ENCODE data around the gene TMEM154.
A peak's percentile ranks its signal among the peaks of the same experiment; 100 is the strongest.

TMEM154 gene

GRCh38 chr4:152672206-152673092 is 7.3 kb downstream of the TMEM154 start:
- no peak overlapping the region for H3K4me2 ChIP-seq (ENCODE audit: low read depth, low read length, poor library complexity, severe bottlenecking)
- no peak overlapping the region for H3K4me3 ChIP-seq (ENCODE audit: low read length, poor library complexity, severe bottlenecking)
- TF ChIP-seq CTCF (conservative IDR thresholded peaks at IDR 0.05; ENCODE audit: low read length) (no peak), EZH2phosphoT487 (IDR thresholded peaks at IDR 0.05; ENCODE audit: borderline replicate concordance) (no peak)
- no peaks in the 10 kb centered on the region for H3F3A ChIP-seq (ENCODE audit: low read depth)
- H3K79me2 ChIP-seq (ENCODE audit: insufficient read depth, low read length) = no peaks in the 10 kb centered on the region; the same call in 1 of the 2 replicates
- no peak overlapping the region for H3K9ac ChIP-seq (ENCODE audit: low read depth, low read length, poor library complexity, severe bottlenecking)
- H3K36me3 ChIP-seq (ENCODE audit: insufficient read depth, low read length) = no peaks in the 10 kb centered on the region
- H2AFZ ChIP-seq (ENCODE audit: low read length) = no peak overlapping the region
- no peaks in the 10 kb centered on the region for H3K9me3 ChIP-seq (ENCODE audit: insufficient read depth, low read depth, low read length)
- no peaks in the 10 kb centered on the region for H3K27me3 ChIP-seq (ENCODE audit: insufficient read depth, low read length, poor library complexity, severe bottlenecking)
- no peaks in the 10 kb centered on the region for H3K9me2 ChIP-seq (replicated peaks; ENCODE audit: low read depth, low read length)
- peaks cover 30% of the 10 kb centered on the region for H3K4me1 ChIP-seq (ENCODE audit: insufficient read depth, low read length, poor library complexity, severe bottlenecking)
- no peaks in the 10 kb centered on the region for H4K20me1 ChIP-seq (ENCODE audit: insufficient read depth, low read length, poor library complexity, severe bottlenecking)

GRCh38 chr4:152668338-152668964 is 11.3 kb downstream of the TMEM154 start:
- H4K20me1 ChIP-seq (ENCODE audit: insufficient read depth, low read length, poor library complexity, severe bottlenecking) = no peaks in the 10 kb centered on the region
- no peaks in the 10 kb centered on the region for H3K36me3 ChIP-seq (ENCODE audit: insufficient read depth, low read length)
- no peaks in the 10 kb centered on the region for H3K79me2 ChIP-seq (ENCODE audit: insufficient read depth, low read length)
- no peak overlapping the region for H2AFZ ChIP-seq (ENCODE audit: low read length)
- no peaks in the 10 kb centered on the region for H3K27me3 ChIP-seq (ENCODE audit: insufficient read depth, low read length, poor library complexity, severe bottlenecking)
- H3K4me3 ChIP-seq (ENCODE audit: low read length, poor library complexity, severe bottlenecking) = no peak overlapping the region
- no peaks in the 10 kb centered on the region for H3K9me3 ChIP-seq (ENCODE audit: insufficient read depth, low read depth, low read length)
- no peak overlapping the region for H3K9ac ChIP-seq (ENCODE audit: low read depth, low read length, poor library complexity, severe bottlenecking)
- no peak overlapping the region for H3K4me2 ChIP-seq (ENCODE audit: low read depth, low read length, poor library complexity, severe bottlenecking)
- no peaks in the 10 kb centered on the region for H3F3A ChIP-seq (ENCODE audit: low read depth)
- TF ChIP-seq EZH2phosphoT487 (IDR thresholded peaks at IDR 0.05; ENCODE audit: borderline replicate concordance) = no peak
- TF ChIP-seq CTCF (conservative IDR thresholded peaks at IDR 0.05; ENCODE audit: low read length) = no peak
- H3K4me1 ChIP-seq (ENCODE audit: insufficient read depth, low read length, poor library complexity, severe bottlenecking) = peaks cover 21% of the 10 kb centered on the region
- no peaks in the 10 kb centered on the region for H3K9me2 ChIP-seq (replicated peaks; ENCODE audit: low read depth, low read length)

GRCh38 chr4:152667781-152668180 is 12.0 kb downstream of the TMEM154 start:
- H3F3A ChIP-seq (ENCODE audit: low read depth) = no peaks in the 10 kb centered on the region
- no peak overlapping the region for H2AFZ ChIP-seq (ENCODE audit: low read length)
- no peaks in the 10 kb centered on the region for H3K9me3 ChIP-seq (ENCODE audit: insufficient read depth, low read depth, low read length)
- H3K4me1 ChIP-seq (ENCODE audit: insufficient read depth, low read length, poor library complexity, severe bottlenecking) = peaks cover 28% of the 10 kb centered on the region
- TF ChIP-seq EZH2phosphoT487 (IDR thresholded peaks at IDR 0.05; ENCODE audit: borderline replicate concordance) = no peak
- TF ChIP-seq CTCF (conservative IDR thresholded peaks at IDR 0.05; ENCODE audit: low read length) = no peak
- H3K79me2 ChIP-seq (ENCODE audit: insufficient read depth, low read length) = no peaks in the 10 kb centered on the region
- no peak overlapping the region for H3K9ac ChIP-seq (ENCODE audit: low read depth, low read length, poor library complexity, severe bottlenecking)
- no peak overlapping the region for H3K4me3 ChIP-seq (ENCODE audit: low read length, poor library complexity, severe bottlenecking)
- no peaks in the 10 kb centered on the region for H3K9me2 ChIP-seq (replicated peaks; ENCODE audit: low read depth, low read length)
- no peaks in the 10 kb centered on the region for H3K27me3 ChIP-seq (ENCODE audit: insufficient read depth, low read length, poor library complexity, severe bottlenecking)
- H3K36me3 ChIP-seq (ENCODE audit: insufficient read depth, low read length) = no peaks in the 10 kb centered on the region
- no peaks in the 10 kb centered on the region for H4K20me1 ChIP-seq (ENCODE audit: insufficient read depth, low read length, poor library complexity, severe bottlenecking)
- H3K4me2 ChIP-seq (ENCODE audit: low read depth, low read length, poor library complexity, severe bottlenecking) = peak overlapping the region; percentile 14
